GM11168 (cell line): ENCODE measurements around the gene CTIF.

Experiments
- in situ Hi-C: fragments of 300-500 bp; cut with MboI; formaldehyde crosslinking; loops from one replicate; pipeline ENCODE4 v1.12.0; 2022; ENCODE audit warnings: low sequenced_read_pairs; ENCODE audit not compliant: unreplicated experiment

CTIF gene

GRCh38 chr18:48660346-48661228 is 121.8 kb downstream of the CTIF start:
- in situ Hi-C loops = no loop called here

GRCh38 chr18:48661421-48661820 is 122.6 kb downstream of the CTIF start:
- in situ Hi-C loops = no loop called here

GRCh38 chr18:48662011-48662661 is 123.3 kb downstream of the CTIF start:
- in situ Hi-C loops = no loop called here

- in situ Hi-C loops = no loop called here
Observed at GRCh38 chr18:48663096-48663930, 124.5 kb downstream of the CTIF start.

- in situ Hi-C loops = no loop called here
Observed at GRCh38 chr18:48663931-48664847, 125.4 kb downstream of the CTIF start.

GRCh38 chr18:48665654-48666053 is 126.8 kb downstream of the CTIF start:
- in situ Hi-C loops = no loop called here

GRCh38 chr18:48666613-48667012 is 127.8 kb downstream of the CTIF start:
- in situ Hi-C loops = no loop called here

GRCh38 chr18:48667276-48668254 is 128.7 kb downstream of the CTIF start:
- in situ Hi-C loops = no loop called here

- in situ Hi-C loops = no loop called here
Observed at GRCh38 chr18:48668466-48669179, 129.8 kb downstream of the CTIF start.

GRCh38 chr18:48669180-48669675 is 130.4 kb downstream of the CTIF start:
- in situ Hi-C loops = no loop called here

- in situ Hi-C loops = loop anchor here (10.0 kb wide), 1 partner anchor 485 kb away; no protein-coding TSS in a partner anchor
Observed at GRCh38 chr18:48669991-48670750, 131.3 kb downstream of the CTIF start.

GRCh38 chr18:48670751-48671560 is 132.1 kb downstream of the CTIF start:
- in situ Hi-C loops = loop anchor here (10.0 kb wide), 1 partner anchor 484 kb away; no protein-coding TSS in a partner anchor

- in situ Hi-C loops = loop anchor here (10.0 kb wide), 1 partner anchor 483 kb away; no protein-coding TSS in a partner anchor
Observed at GRCh38 chr18:48671561-48671945, 132.7 kb downstream of the CTIF start.

GRCh38 chr18:48672671-48673340 is 134.0 kb downstream of the CTIF start:
- in situ Hi-C loops = loop anchor here (10.0 kb wide), 1 partner anchor 482 kb away; no protein-coding TSS in a partner anchor

GRCh38 chr18:48673456-48673852 is 134.6 kb downstream of the CTIF start:
- in situ Hi-C loops = loop anchor here (10.0 kb wide), 1 partner anchor 481 kb away; no protein-coding TSS in a partner anchor
